Epithelial cell of proximal tubule (primary cell): Measurements from ENCODE around the gene MAML3. TPM values are rescaled to one million over a fixed set of nuclear protein-coding genes. Genes with fewer than 3 reads are reported as not detected.
A peak's percentile ranks its signal among the peaks of the same experiment; 100 is the strongest.

ENCODE experiments used
- DNase-seq: peaks from one replicate; pipeline ENCODE4 v3.0.0-alpha.2; 2011; ENCODE audit warnings: low read depth
- H3K4me3 ChIP-seq: 2 replicates; pipeline ENCODE4 v1.5.1; 2011; ENCODE audit warnings: low read depth, mild to moderate bottlenecking, low read length
- total RNA-seq: library from RNA; depleted of rRNA; stranded (reverse); fragments of >200 nt; gene quantifications from 2 replicates; pipeline ENCODE4 v1.2.3, GENCODE V29; 2015
- TF ChIP-seq, protein P1 (sequence below): conservative IDR thresholded peaks from 2 replicates; pipeline ENCODE4 v1.5.1; 2012; ENCODE audit warnings: low read depth, mild to moderate bottlenecking, low read length

MAML3 gene
- total RNA-seq, 1 donor from 2014 or later = 1.2 TPM

GRCh38 chr4:139985401-139985800 lies 168.6 kb downstream of the MAML3 start:
- DNase-seq = no peak
- TF ChIP-seq, protein P1, sequence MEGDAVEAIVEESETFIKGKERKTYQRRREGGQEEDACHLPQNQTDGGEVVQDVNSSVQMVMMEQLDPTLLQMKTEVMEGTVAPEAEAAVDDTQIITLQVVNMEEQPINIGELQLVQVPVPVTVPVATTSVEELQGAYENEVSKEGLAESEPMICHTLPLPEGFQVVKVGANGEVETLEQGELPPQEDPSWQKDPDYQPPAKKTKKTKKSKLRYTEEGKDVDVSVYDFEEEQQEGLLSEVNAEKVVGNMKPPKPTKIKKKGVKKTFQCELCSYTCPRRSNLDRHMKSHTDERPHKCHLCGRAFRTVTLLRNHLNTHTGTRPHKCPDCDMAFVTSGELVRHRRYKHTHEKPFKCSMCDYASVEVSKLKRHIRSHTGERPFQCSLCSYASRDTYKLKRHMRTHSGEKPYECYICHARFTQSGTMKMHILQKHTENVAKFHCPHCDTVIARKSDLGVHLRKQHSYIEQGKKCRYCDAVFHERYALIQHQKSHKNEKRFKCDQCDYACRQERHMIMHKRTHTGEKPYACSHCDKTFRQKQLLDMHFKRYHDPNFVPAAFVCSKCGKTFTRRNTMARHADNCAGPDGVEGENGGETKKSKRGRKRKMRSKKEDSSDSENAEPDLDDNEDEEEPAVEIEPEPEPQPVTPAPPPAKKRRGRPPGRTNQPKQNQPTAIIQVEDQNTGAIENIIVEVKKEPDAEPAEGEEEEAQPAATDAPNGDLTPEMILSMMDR = no peak
- no peak overlapping the region for H3K4me3 ChIP-seq

DNA sequence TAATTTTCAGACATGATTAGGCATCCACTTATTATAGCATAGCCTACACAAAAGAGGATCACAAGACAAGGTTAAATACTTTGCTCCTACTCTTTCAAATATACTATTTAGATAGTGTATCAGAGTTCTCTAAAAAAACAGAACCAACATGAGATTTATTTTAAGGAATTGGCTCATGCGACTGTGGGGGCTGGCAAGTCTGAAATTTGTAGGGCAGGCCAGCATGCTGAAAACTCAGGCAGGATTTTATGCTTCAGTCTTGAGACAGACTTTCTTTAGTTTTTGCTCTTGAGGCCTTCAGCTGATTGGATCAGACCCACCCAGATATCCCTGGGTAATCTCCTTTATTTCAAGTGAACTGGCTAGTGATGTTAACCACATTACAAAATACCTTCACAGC lies 169.5 kb downstream of the MAML3 start:
- no peak overlapping the region for H3K4me3 ChIP-seq
- TF ChIP-seq, protein P1 = no peak
- no peak for DNase-seq

GRCh38 chr4:139978692-139979091 lies 175.3 kb downstream of the MAML3 start:
- DNase-seq = no peak
- TF ChIP-seq, protein P1 = no peak
- H3K4me3 ChIP-seq = no peak overlapping the region

DNA sequence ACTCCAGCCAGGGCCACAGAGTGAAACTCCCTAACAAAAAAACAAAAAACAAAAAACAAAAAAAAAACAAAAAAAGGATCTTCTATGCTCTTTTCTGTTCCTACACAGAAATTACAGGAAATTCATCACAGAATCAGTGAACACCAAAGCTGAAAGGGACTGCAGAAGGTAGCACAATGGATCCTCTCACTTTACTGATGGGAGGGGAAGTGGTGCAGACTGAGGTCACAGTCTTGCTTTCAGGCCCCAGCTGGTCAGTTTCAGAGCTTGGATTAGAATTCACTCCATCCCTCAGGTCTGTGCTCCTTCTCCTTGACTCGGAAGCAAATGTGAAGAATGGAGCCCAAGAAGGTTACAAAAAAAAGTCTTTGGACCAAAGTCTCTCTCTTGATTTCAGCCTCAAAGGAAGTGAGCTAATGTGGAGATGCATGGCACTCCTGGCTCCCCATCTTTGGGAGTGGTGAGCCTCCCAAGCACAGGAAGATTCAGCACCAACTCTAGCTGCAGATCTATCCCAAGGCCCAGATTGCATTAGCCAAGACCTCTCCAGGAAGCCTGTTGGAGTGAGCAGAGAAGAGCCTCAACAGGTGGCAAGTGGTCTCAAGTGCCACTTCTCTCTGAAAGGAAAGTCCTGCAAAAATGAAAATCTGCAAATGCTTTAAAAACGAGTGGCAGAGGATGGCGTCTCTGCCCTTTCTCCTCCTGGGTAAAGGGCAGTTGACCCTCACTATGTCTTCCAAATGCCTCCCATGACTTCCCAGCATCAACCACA lies 176.0 kb downstream of the MAML3 start:
- DNase-seq = no peak
- TF ChIP-seq, protein P1 = no peak
- no peak overlapping the region for H3K4me3 ChIP-seq

DNA sequence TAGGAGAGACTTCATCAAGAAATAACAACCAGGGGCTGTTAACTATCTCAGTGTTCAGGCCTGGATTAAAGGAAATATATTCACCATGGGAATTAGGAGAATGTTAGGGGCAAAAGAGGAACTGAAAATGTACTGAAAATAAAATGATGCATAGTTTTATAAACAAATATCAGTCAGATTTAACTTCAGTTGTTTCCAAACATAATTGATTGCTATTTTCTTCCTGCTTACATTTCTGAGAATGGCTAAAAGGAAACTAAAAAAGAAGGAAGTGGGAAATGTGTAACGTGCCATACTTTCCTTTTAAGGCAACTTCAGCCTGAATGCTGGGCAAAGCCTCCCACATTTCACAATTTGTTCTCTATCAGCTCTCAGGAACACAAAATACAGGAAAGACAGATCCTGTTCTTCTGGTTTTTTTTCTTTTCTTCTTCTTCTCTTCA lies 178.1 kb downstream of the MAML3 start:
- H3K4me3 ChIP-seq = no peak overlapping the region
- DNase-seq = no peak
- TF ChIP-seq, protein P1 = no peak

DNA sequence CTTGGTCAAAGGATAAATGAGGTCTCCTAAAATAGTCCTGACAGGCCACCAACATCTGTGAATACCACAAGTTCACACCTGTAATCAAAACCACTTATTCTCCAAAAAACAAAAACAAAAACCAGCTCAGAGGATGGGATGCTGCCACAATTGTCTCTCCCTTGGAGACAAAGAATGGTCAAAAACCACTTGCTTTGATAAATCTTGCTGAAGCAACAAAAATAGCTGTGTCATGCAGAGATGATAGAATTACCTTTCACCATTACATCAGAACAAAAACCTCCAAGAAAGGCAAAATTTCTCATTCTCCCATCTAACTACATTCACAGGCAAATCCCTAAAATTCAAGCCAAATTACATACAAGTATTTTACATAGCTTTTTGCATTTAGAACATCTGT lies 180.4 kb downstream of the MAML3 start:
- H3K4me3 ChIP-seq = no peak overlapping the region
- DNase-seq = no peak
- TF ChIP-seq, protein P1 = no peak

DNA sequence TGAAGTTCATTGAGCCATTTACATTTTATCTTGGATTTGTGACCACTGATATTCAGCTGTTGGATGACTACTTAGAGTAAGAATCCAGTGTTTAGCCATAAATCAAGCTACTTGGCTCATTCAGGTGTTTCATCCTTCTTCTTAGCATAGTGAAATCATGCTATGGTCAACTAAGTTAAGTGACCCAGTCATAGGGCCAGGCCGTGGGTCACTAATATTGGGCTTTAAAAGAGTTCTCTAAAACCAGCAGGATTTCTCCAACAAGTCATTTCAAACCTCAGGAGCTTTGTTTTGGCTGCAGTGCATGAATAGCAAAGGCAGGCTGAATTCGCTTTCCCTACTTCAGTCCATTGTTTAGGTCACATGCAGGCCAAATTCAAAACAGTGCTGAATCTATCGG lies 181.0 kb downstream of the MAML3 start:
- DNase-seq = peak; percentile 78
- TF ChIP-seq, protein P1 = no peak
- H3K4me3 ChIP-seq = no peak overlapping the region
